ENCODE data around the gene LRRC4C.

- TF ChIP-seq CTCF (IDR thresholded peaks at IDR 0.05) (no peak), POLR2A (IDR thresholded peaks at IDR 0.05) (no peak)
These were observed 131.1 kb downstream of the LRRC4C start for GRCh38 chr11:41328324-41328723.
